ENCODE results near the gene SLCO3A1. TPM values are rescaled to one million over a fixed set of nuclear protein-coding genes. Genes with fewer than 3 reads are reported as not detected.

SLCO3A1 gene
- total and polyA plus RNA-seq, 5 donors, result 37.4 to 52.0 (median 45.0) TPM

DNA sequence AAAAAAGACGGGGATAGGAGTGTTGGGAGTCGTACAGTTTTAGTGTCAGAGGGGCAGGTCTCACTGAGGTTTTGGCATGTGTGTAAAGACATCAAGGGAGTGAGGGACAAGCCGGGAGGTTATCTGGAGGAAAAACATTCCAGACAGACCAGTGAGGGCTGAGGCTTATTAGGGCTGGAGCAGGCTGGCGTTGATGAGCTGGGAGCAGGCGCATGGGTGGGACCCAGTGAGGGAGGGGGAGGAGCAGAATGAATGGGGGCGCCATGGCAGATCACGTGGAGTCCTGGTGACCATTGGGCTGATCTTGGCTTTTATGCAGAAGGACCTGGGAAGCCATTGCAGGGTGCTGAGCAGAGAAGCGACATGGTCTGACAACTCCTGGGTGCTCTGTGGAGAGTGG lies 180.2 kb downstream of the SLCO3A1 start:
- peaks cover 14% of the 10 kb centered on the region for H3K4me1 ChIP-seq (ENCODE audit: control insufficient read depth, insufficient read depth, low read length)
- intact Hi-C loops (cut with DNase I), result loop anchor here in 1 of 4 donors (5.0 kb wide), 1 partner anchor 34 kb away; no protein-coding TSS in a partner anchor
- no peak overlapping the region for H3K27ac ChIP-seq (ENCODE audit: low read length)
- WGBS, result 47% methylated on average over 8 of the region's 8 CpGs
- H3K27me3 ChIP-seq (ENCODE audit: control insufficient read depth, insufficient read depth), result no peaks in the 10 kb centered on the region
- no peak overlapping the region for H3K4me3 ChIP-seq (ENCODE audit: low read length)
- no peaks in the 10 kb centered on the region for H3K9me3 ChIP-seq (ENCODE audit: control insufficient read depth, low read length)
- peak; percentile 52 to 64 for ATAC-seq
- DNase-seq, result peak in 1 of 3 donors; percentile 65

DNA sequence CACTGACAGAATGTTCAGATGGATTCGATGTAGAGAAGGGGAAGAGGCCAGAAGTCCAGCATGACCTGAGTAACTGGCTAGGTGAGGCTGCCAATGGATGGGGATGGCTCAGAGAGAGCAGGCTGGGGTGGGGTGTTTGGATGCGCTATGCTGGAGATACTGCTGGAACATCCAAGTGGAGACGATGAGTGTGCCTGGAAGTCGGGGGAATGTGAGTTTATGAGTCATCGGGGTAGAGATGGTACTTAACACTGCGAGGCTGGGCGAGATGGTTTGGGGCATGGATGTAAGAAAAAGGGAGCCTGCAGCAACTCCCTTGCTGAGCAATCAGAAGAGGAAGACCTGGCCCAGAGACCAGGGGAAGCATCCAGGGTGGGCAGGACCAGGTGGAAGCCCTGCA lies 180.7 kb downstream of the SLCO3A1 start:
- intact Hi-C loops (cut with DNase I), result loop anchor here in 1 of 4 donors (5.0 kb wide), 1 partner anchor 33 kb away; no protein-coding TSS in a partner anchor
- no peaks in the 10 kb centered on the region for H3K27me3 ChIP-seq (ENCODE audit: control insufficient read depth, insufficient read depth)

DNA sequence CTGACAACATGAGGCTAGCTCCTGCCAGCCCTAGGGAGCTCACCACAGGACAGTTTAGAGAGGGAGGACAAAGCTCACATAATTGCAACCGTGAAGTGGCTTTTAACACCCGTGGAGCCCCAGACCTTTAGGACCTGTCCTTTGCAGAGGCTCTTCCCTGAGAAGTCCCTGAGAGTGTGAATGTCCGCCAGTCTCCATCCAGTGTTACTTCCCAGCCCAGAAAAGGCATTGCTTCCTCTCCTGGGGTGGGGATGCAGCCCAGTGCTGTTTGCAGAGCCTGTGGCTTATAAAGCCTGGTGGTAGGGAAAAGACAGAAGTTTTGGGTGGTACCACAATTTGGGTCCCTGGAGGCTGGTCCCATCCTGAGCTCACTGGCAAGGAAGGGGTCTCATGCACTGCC lies 182.0 kb downstream of the SLCO3A1 start:
- ATAC-seq, result no peak
- intact Hi-C loops (cut with DNase I), result no loop called here

More for the DNA sequence above, 180.7 kb downstream of the SLCO3A1 start:
- 76% methylated on average over 7 of the region's 7 CpGs for WGBS
- DNase-seq (no peak), ATAC-seq (peak; percentile 23 to 53)
- H3K4me3 ChIP-seq (ENCODE audit: low read length), result no peak overlapping the region
- H3K4me1 ChIP-seq (ENCODE audit: control insufficient read depth, insufficient read depth, low read length), result peaks cover 14% of the 10 kb centered on the region
- H3K27ac ChIP-seq (ENCODE audit: low read length), result no peak overlapping the region
- H3K9me3 ChIP-seq (ENCODE audit: control insufficient read depth, low read length), result no peaks in the 10 kb centered on the region

DNA sequence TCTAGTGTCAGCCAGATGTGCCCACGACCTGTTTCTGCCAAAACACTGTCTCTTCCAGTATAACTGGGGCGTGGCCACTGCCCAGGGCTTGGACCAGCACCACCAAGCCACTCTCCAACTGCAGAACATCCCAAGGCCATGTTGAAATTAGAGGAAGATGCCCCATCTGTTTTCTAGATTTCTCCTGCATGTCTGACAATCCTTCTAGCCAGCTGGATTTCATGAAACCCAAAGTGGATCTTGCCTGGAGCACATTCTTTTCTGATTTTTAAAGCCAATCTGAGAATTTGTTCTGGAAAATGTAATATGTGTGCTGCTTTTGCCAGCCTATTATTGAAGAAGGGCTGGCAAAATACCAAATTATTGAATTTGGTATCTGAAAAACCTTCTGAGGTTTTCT lies 182.5 kb downstream of the SLCO3A1 start:
- no peak for DNase-seq
- no peak overlapping the region for H3K27ac ChIP-seq (ENCODE audit: low read length)

More for the DNA sequence above, 182.0 kb downstream of the SLCO3A1 start:
- Histone ChIP-seq H3K27ac (ENCODE audit: low read length) (no peak overlapping the region), H3K4me1 (ENCODE audit: control insufficient read depth, insufficient read depth, low read length) (peaks cover 13% of the 10 kb centered on the region), H3K27me3 (ENCODE audit: control insufficient read depth, insufficient read depth) (no peaks in the 10 kb centered on the region), H3K9me3 (ENCODE audit: control insufficient read depth, low read length) (no peaks in the 10 kb centered on the region), H3K4me3 (ENCODE audit: low read length) (no peak overlapping the region)
- no peak for DNase-seq
- 44% methylated on average over 3 of the region's 3 CpGs for WGBS

DNA sequence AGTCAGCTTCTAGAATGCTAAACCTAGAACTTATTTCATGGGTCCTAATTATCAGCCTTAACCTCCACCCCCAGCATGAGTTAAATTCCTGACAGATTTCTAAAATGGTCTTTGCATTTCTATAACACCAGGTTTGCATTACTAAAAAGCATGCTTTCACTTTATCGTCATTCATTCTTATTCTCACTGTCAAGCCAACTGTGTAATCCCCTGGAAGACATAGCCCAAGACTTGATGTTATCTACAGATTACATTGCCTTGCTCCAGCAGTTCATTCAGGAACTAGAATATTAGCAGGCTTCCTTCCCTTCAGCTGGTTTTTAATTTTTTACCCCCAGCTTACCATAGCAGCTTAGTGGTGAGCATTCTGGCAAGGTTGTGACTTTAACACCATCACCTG lies 184.0 kb downstream of the SLCO3A1 start:
- no peak overlapping the region for H3K27ac ChIP-seq (ENCODE audit: low read length)
- H3K4me1 ChIP-seq (ENCODE audit: control insufficient read depth, insufficient read depth, low read length), result peaks cover 14% of the 10 kb centered on the region
- no peak overlapping the region for H3K4me3 ChIP-seq (ENCODE audit: low read length)
- 64% methylated on average over 1 of the region's 1 CpG for WGBS
- ATAC-seq (no peak), DNase-seq (no peak)
- no peaks in the 10 kb centered on the region for H3K27me3 ChIP-seq (ENCODE audit: control insufficient read depth, insufficient read depth)
- H3K9me3 ChIP-seq (ENCODE audit: control insufficient read depth, low read length), result no peaks in the 10 kb centered on the region
- intact Hi-C loops (cut with DNase I), result no loop called here

More for the DNA sequence above, 182.5 kb downstream of the SLCO3A1 start:
- Histone ChIP-seq H3K4me3 (ENCODE audit: low read length) (no peak overlapping the region), H3K27me3 (ENCODE audit: control insufficient read depth, insufficient read depth) (no peaks in the 10 kb centered on the region), H3K4me1 (ENCODE audit: control insufficient read depth, insufficient read depth, low read length) (peaks cover 11% of the 10 kb centered on the region), H3K9me3 (ENCODE audit: control insufficient read depth, low read length) (no peaks in the 10 kb centered on the region)
- intact Hi-C loops (cut with DNase I), result no loop called here
- WGBS, result 44% methylated on average over 2 of the region's 2 CpGs
- no peak for ATAC-seq

DNA sequence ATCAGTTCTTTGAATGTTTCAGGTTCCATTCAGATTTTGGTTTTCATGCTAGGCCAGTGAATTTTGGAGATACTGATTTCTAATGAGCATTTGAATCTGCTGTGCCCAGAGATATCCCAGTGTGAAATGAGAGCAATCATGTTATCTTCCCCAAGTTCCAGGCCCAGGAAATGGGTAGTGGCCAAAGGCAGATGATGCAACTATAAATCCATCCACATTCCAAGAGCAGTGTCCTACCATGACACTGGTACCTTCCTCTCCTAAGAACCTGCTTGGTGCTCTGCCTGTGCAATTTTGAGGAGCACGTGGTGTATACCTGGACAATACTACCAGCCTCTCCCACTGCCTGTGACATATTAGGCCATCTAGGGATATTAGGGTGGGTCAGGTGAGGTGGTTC lies 186.8 kb downstream of the SLCO3A1 start:
- intact Hi-C loops (cut with DNase I), result no loop called here
- peaks cover 10% of the 10 kb centered on the region for H3K4me1 ChIP-seq (ENCODE audit: control insufficient read depth, insufficient read depth, low read length)
- no peak overlapping the region for H3K27ac ChIP-seq (ENCODE audit: low read length)
- ATAC-seq (no peak), DNase-seq (no peak)
- WGBS, result 90% methylated on average over 1 of the region's 1 CpG
- no peaks in the 10 kb centered on the region for H3K27me3 ChIP-seq (ENCODE audit: control insufficient read depth, insufficient read depth)
- H3K9me3 ChIP-seq (ENCODE audit: control insufficient read depth, low read length), result no peaks in the 10 kb centered on the region
- no peak overlapping the region for H3K4me3 ChIP-seq (ENCODE audit: low read length)

DNA sequence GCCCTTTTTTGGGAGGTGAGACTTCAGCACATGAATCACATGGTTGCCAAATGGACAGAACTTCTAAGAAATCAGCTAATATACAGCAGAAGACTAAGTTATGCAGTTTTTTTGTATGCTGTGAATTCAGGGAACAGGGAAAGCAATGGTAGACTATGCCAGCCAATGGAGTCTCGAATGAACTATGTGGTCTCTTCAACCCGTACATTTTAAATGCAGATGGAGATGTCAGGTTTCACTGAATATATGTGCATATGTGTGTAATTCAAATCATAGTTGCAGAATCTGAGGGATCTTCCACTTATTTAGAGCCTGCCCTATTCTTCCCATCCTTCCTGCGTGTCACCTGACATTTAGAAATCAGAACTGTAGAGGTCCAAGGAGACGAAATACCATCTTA lies 187.9 kb downstream of the SLCO3A1 start:
- H3K27me3 ChIP-seq (ENCODE audit: control insufficient read depth, insufficient read depth), result no peaks in the 10 kb centered on the region
- H3K27ac ChIP-seq (ENCODE audit: low read length), result no peak overlapping the region
- H3K9me3 ChIP-seq (ENCODE audit: control insufficient read depth, low read length), result no peaks in the 10 kb centered on the region
- intact Hi-C loops (cut with DNase I), result no loop called here
- no peak for DNase-seq
- H3K4me3 ChIP-seq (ENCODE audit: low read length), result no peak overlapping the region
- peaks cover 10% of the 10 kb centered on the region for H3K4me1 ChIP-seq (ENCODE audit: control insufficient read depth, insufficient read depth, low read length)
- WGBS, result 96% methylated on average over 4 of the region's 4 CpGs
- no peak for ATAC-seq

DNA sequence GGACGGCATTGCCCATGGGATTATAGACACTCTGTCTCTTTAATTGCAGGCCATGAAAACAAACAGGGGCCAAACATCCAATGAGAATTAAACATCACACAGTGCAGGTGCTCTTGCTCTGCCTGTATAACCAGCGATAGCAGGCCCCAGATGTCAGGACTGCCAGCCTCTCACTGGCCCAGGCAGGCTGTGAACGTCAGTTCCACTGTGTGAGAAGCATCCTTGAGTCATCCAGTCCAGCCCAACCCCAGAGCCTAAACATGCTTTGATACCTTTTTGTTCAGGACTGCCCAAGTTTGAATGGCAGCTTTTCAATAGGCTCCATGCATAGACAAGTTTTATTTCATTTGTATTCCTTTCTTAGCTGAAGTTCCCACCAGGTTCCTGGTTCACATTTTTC lies 189.8 kb downstream of the SLCO3A1 start:
- H3K9me3 ChIP-seq (ENCODE audit: control insufficient read depth, low read length), result no peaks in the 10 kb centered on the region
- no peak for DNase-seq
- H3K4me3 ChIP-seq (ENCODE audit: low read length), result no peak overlapping the region
- no peak for ATAC-seq
- intact Hi-C loops (cut with DNase I), result no loop called here
- WGBS, result 90% methylated on average over 3 of the region's 3 CpGs
- H3K27ac ChIP-seq (ENCODE audit: low read length), result no peak overlapping the region
- no peaks in the 10 kb centered on the region for H3K27me3 ChIP-seq (ENCODE audit: control insufficient read depth, insufficient read depth)
- peaks cover 14% of the 10 kb centered on the region for H3K4me1 ChIP-seq (ENCODE audit: control insufficient read depth, insufficient read depth, low read length)

DNA sequence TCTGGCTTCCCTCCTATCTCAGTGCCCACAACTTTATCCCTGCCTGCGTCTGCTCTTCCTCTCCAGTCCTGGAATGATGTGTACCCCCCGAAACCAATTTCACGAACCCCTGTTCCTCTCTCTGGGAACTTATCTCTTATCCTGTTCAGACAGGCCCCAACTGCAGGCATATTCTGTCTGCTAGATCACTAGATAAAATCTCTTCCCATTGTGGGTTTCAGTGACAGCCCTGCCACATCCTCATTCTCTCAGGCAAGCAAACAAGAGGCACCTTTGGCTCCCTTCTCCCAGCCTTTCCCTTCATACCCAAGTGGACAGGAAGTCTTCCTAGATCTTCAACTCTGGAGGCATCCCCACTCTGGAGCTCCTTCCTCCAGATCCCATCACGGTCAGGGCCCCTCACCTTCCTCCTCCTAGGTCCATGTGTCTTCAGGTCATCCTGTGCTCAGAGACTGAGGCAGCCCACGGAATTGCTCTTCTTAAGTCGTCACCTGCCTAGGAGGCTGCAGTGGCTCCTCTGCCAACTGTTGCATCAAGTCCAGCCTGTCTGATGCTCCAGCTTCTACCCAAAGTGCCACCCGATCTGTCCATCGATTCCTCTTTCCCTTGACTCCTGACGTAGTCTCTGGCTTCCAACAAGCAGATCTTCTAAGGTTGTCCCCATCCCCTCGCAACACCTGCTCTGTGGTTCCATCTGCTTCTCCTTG lies 190.8 kb downstream of the SLCO3A1 start:
- DNase-seq (no peak), ATAC-seq (no peak)
- peaks cover 19% of the 10 kb centered on the region for H3K4me1 ChIP-seq (ENCODE audit: control insufficient read depth, insufficient read depth, low read length)
- 86% methylated on average over 10 of the region's 10 CpGs for WGBS
- no peaks in the 10 kb centered on the region for H3K27me3 ChIP-seq (ENCODE audit: control insufficient read depth, insufficient read depth)
- intact Hi-C loops (cut with DNase I), result no loop called here
- no peak overlapping the region for H3K27ac ChIP-seq (ENCODE audit: low read length)
- H3K9me3 ChIP-seq (ENCODE audit: control insufficient read depth, low read length), result no peaks in the 10 kb centered on the region
- no peak overlapping the region for H3K4me3 ChIP-seq (ENCODE audit: low read length)

DNA sequence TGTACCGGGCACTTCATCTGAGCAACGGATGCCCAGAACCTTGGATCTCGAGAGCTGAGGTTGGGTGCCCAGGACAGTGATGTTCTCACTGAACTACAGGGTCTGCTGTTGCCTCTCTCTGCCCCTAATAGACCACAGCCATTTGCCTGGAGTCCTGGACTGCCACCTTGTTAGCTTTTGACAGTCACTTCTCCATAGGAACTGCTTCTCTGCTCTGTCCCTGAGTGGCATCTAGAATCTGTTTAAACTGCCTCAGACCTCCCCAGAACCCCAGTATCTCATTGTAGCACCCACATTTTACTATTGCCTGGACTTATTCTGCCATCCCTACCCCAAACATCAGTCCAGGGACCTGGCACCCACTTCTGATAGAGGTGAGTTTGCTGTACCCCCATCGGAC lies 194.4 kb downstream of the SLCO3A1 start:
- no peak overlapping the region for H3K4me3 ChIP-seq (ENCODE audit: low read length)
- H3K27ac ChIP-seq (ENCODE audit: low read length), result no peak overlapping the region
- DNase-seq (no peak), ATAC-seq (no peak)
- H3K4me1 ChIP-seq (ENCODE audit: control insufficient read depth, insufficient read depth, low read length), result peaks cover 35% of the 10 kb centered on the region
- 96% methylated on average over 4 of the region's 4 CpGs for WGBS
- H3K9me3 ChIP-seq (ENCODE audit: control insufficient read depth, low read length), result no peaks in the 10 kb centered on the region
- intact Hi-C loops (cut with DNase I), result no loop called here
- H3K27me3 ChIP-seq (ENCODE audit: control insufficient read depth, insufficient read depth), result no peaks in the 10 kb centered on the region

DNA sequence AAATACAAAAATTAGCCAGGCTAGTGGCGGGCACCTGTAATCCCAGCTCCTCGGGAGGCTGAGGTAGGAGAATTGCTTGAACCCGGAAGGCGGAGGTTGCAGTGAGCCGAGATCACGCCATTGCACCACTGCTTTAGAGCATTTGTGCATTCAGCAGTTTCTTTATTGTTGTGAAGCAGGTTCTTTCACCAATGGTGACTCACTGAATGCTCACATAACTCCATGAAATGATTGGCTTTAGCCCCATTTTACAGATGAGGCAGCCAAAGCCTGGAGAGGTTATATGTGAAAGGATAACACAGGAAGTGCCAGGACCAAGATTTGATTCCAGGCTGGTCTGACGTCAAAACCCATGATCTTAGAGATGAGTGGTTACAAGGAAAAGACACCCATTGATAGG lies 195.2 kb downstream of the SLCO3A1 start:
- H3K4me1 ChIP-seq (ENCODE audit: control insufficient read depth, insufficient read depth, low read length), result peaks cover 33% of the 10 kb centered on the region
- ATAC-seq (no peak), DNase-seq (no peak)
- H3K9me3 ChIP-seq (ENCODE audit: control insufficient read depth, low read length), result no peaks in the 10 kb centered on the region
- 89% methylated on average over 7 of the region's 7 CpGs for WGBS
- H3K27me3 ChIP-seq (ENCODE audit: control insufficient read depth, insufficient read depth), result no peaks in the 10 kb centered on the region
- no peak overlapping the region for H3K4me3 ChIP-seq (ENCODE audit: low read length)
- no peak overlapping the region for H3K27ac ChIP-seq (ENCODE audit: low read length)
- intact Hi-C loops (cut with DNase I), result no loop called here

Data from right cardiac atrium (tissue), 5 donors.